Fibroblast of lung (primary cell): Measurements from ENCODE around the gene KIF1A. TPM values are rescaled to one million over a fixed set of nuclear protein-coding genes. Genes with fewer than 3 reads are reported as not detected.

Experiments used
- DNase-seq, 2 donors: peaks; one replicate each; pipeline versions ENCODE4 v3.0.0 to v3.0.0-alpha.2; 2010; ENCODE audit warnings: low read depth in 2 of 2
- H2AFZ ChIP-seq: 2 replicates; pipeline ENCODE4 v1.5.1; 2012; ENCODE audit warnings: low read length, control low read depth, inconsistent platforms
- H3K27ac ChIP-seq: 2 replicates; pipeline ENCODE4 v1.5.1; 2011; ENCODE audit warnings: low read length, control low read depth; ENCODE audit not compliant: insufficient read depth
- H3K27me3 ChIP-seq: 2 replicates; pipeline ENCODE4 v1.5.1; 2011; ENCODE audit warnings: mild to moderate bottlenecking, low read length; ENCODE audit not compliant: control insufficient read depth, insufficient read depth
- H3K36me3 ChIP-seq: 2 replicates; pipeline ENCODE4 v1.5.1; 2011; ENCODE audit warnings: low read length; ENCODE audit not compliant: control insufficient read depth, insufficient read depth
- H3K4me1 ChIP-seq: 2 replicates; pipeline ENCODE4 v1.5.1; 2011; ENCODE audit warnings: low read length; ENCODE audit not compliant: control insufficient read depth, insufficient read depth; ENCODE audit errors: extremely low read depth
- H3K4me2 ChIP-seq: 2 replicates; pipeline ENCODE4 v1.5.1; 2011; ENCODE audit warnings: low read length, control low read depth; ENCODE audit not compliant: insufficient read depth; ENCODE audit errors: extremely low read depth
- H3K4me3 ChIP-seq, 4 experiments: fragments of 200-600 bp in 1 of 4; sonication (generic) in 1 of 4; replicated peaks in 1 of 4; 2 replicates each; pipeline ENCODE4 v1.5.1; 2011 to 2016; ENCODE audit warnings: low read length in 4 of 4, low read depth in 3 of 4, mild to moderate bottlenecking in 3 of 4, control low read depth in 2 of 4, inconsistent platforms in 1 of 4, mixed read lengths in 1 of 4; ENCODE audit not compliant: insufficient read depth in 1 of 4; ENCODE audit errors: control extremely low read depth in 1 of 4
- H3K79me2 ChIP-seq: 2 replicates; pipeline ENCODE4 v1.5.1; 2012; ENCODE audit warnings: mild to moderate bottlenecking, low read length, inconsistent platforms; ENCODE audit not compliant: control insufficient read depth, insufficient read depth
- H3K9ac ChIP-seq: 2 replicates; pipeline ENCODE4 v1.5.1; 2011; ENCODE audit warnings: mild to moderate bottlenecking, low read length, control low read depth; ENCODE audit not compliant: insufficient read depth
- H3K9me3 ChIP-seq: 2 replicates; pipeline ENCODE4 v1.5.1; 2012; ENCODE audit warnings: low read depth, low read length; ENCODE audit not compliant: control insufficient read depth, insufficient read depth
- H4K20me1 ChIP-seq: 2 replicates; pipeline ENCODE4 v1.5.1; 2011; ENCODE audit warnings: low read length; ENCODE audit not compliant: control insufficient read depth, insufficient read depth; ENCODE audit errors: extremely low read depth
- EZH2 ChIP-seq: IDR thresholded peaks from 2 replicates; pipeline ENCODE4 v1.5.1; 2012; ENCODE audit warnings: low read length, control low read depth, mild to moderate bottlenecking; ENCODE audit errors: missing control alignments
- polyA plus RNA-seq, 2 donors: library from polyadenylated mRNA; depleted of rRNA in 1 of 2; stranded (reverse) in 1 of 2; unstranded in 1 of 2; fragments of >200 nt; gene quantifications; 2 replicates each; pipeline ENCODE4 v1.2.1, GENCODE V29; 2011 to 2012; ENCODE audit warnings: missing spikeins in 1 of 2
- total RNA-seq: library from RNA; depleted of rRNA; stranded (reverse); fragments of >200 nt; gene quantifications from 2 replicates; pipeline ENCODE4 v1.2.1, GENCODE V29; 2014
- TF ChIP-seq, protein P1 (sequence below), 2 donors: IDR thresholded peaks in 1 of 2; conservative IDR thresholded peaks in 1 of 2; 1 replicate in 1 of 2; 2 replicates in 1 of 2; pipeline ENCODE4 v1.5.1; 2011 to 2012; ENCODE audit warnings: low read length in 2 of 2, control low read depth in 1 of 2, inconsistent platforms in 1 of 2, low read depth in 1 of 2, mild to moderate bottlenecking in 1 of 2

The KIF1A gene
- total and polyA plus RNA-seq, 2 donors (not counting 1 experiment from before 2014, with no cell fraction given) = 0.05 TPM; not detected in 1

DNA sequence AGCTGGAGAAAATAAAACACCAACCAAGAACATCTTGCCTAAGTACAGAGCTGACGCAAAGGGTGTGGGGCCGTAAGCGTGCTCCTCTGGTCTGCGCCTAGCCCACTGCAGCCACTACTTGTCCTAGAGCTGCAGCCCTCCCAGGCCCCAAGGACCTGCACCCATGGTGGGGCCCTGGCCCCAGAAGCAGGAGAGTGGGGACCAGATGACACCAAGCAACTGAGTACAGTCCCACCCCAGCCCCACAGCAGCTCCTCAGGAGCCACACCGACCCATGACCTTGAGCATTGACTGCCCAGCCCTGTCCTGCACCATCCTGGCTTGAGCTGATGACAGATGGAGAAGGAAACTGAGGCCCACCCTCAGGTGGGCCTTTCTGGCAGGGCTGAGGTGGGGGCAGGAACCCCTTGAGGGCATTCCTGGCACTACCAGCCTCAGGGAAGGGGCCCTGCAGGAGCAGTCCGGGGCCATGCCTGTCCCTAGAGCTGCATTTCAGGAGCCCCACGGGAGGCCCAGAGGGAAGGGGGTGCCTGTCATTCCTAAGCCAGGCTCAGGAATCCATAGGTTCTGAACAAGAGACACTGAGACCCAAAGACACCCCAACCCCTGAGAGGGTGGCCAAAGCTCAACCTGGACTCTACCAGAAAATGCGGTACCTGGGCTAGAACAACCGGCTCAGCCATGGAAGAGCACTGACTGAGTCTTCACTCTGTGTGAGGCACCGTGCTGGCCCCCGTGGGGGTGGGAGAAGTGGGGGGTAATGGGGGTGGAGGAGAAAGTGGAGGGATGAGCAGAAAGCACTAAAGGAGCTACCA is 4.9 kb downstream of the KIF1A start:
- no peaks in the 10 kb centered on the region for H3K4me1 ChIP-seq

GRCh38 chr2:240814280-240814679 is 5.7 kb downstream of the KIF1A start:
- TF ChIP-seq, protein P1, sequence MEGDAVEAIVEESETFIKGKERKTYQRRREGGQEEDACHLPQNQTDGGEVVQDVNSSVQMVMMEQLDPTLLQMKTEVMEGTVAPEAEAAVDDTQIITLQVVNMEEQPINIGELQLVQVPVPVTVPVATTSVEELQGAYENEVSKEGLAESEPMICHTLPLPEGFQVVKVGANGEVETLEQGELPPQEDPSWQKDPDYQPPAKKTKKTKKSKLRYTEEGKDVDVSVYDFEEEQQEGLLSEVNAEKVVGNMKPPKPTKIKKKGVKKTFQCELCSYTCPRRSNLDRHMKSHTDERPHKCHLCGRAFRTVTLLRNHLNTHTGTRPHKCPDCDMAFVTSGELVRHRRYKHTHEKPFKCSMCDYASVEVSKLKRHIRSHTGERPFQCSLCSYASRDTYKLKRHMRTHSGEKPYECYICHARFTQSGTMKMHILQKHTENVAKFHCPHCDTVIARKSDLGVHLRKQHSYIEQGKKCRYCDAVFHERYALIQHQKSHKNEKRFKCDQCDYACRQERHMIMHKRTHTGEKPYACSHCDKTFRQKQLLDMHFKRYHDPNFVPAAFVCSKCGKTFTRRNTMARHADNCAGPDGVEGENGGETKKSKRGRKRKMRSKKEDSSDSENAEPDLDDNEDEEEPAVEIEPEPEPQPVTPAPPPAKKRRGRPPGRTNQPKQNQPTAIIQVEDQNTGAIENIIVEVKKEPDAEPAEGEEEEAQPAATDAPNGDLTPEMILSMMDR (conservative IDR thresholded peaks at IDR 0.05 in 1 of 2, IDR thresholded peaks at IDR 0.05 in 1 of 2; ENCODE audit: low read depth in 1 of 2, low read length in 2 of 2) = no peak
- TF ChIP-seq EZH2 = no peak
- no peak for DNase-seq
- H2AFZ ChIP-seq = no peak overlapping the region
- H4K20me1 ChIP-seq = no peaks in the 10 kb centered on the region
- H3K27ac ChIP-seq = no peak overlapping the region
- no peak overlapping the region for H3K4me2 ChIP-seq
- peaks cover 5% of the 10 kb centered on the region for H3K27me3 ChIP-seq
- H3K4me1 ChIP-seq = no peaks in the 10 kb centered on the region
- no peaks in the 10 kb centered on the region for H3K79me2 ChIP-seq
- peaks cover 3% of the 10 kb centered on the region for H3K9me3 ChIP-seq
- H3K9ac ChIP-seq = no peak overlapping the region
- no peaks in the 10 kb centered on the region for H3K36me3 ChIP-seq
- no peak overlapping the region for H3K4me3 ChIP-seq

More for the DNA sequence above, 4.9 kb downstream of the KIF1A start:
- Histone ChIP-seq H3K9ac (no peak overlapping the region), H3K36me3 (no peaks in the 10 kb centered on the region), H3K27me3 (peaks cover 5% of the 10 kb centered on the region), H4K20me1 (no peaks in the 10 kb centered on the region), H3K4me3 (no peak overlapping the region), H3K79me2 (no peaks in the 10 kb centered on the region), H3K27ac (no peak overlapping the region), H3K9me3 (peaks cover 3% of the 10 kb centered on the region), H2AFZ (no peak overlapping the region), H3K4me2 (no peak overlapping the region)
- no peak for DNase-seq
- TF ChIP-seq EZH2 = no peak
- TF ChIP-seq, protein P1 (conservative IDR thresholded peaks at IDR 0.05 in 1 of 2, IDR thresholded peaks at IDR 0.05 in 1 of 2; ENCODE audit: low read depth in 1 of 2, low read length in 2 of 2) = no peak

DNA sequence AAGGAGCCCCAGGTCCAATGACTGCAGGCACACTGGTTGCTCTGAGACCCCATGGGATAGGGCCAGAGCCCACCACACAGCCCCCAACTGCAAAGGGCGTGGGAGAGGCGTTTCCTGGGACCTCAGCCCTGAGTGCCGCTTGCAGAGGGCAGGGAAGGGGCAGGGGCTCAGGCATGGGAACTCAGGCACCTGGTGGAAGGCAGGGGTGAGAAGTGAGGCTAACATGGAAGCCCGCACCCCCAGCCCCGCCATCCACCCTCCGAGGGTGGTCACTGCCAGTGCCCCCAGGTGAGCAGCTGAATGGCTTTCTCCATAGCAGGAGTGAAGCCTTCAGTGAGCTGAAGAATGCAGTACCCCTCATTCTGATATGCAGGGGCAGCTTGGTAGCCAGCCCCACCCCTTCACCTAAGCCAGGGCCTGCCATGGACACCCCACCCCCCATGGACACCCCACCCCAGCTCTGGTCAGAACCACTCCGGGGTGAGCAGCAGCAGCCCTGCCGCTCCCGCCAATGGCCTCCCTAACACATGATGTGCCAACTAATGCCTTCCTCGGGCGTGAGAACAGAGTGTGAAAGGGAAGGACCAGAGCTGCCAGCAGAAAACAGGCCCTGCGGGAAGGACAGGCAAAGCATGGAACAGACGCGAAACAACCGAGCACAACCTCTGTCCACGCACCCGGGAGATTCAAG is 6.6 kb downstream of the KIF1A start:
- Histone ChIP-seq H3K9ac (no peak overlapping the region), H4K20me1 (no peaks in the 10 kb centered on the region), H3K36me3 (no peaks in the 10 kb centered on the region), H3K4me3 (no peak overlapping the region), H3K27ac (no peak overlapping the region), H3K9me3 (peaks cover 3% of the 10 kb centered on the region), H3K4me1 (no peaks in the 10 kb centered on the region), H2AFZ (no peak overlapping the region), H3K4me2 (no peak overlapping the region), H3K27me3 (peaks cover 3% of the 10 kb centered on the region), H3K79me2 (no peaks in the 10 kb centered on the region)
- no peak for TF ChIP-seq EZH2
- TF ChIP-seq, protein P1 (conservative IDR thresholded peaks at IDR 0.05 in 1 of 2, IDR thresholded peaks at IDR 0.05 in 1 of 2; ENCODE audit: low read depth in 1 of 2, low read length in 2 of 2) = no peak
- no peak for DNase-seq
